T follicular helper cell (primary cell): ENCODE measurements around the gene STYXL1.

ENCODE experiments used
- DNase-seq: peaks from one replicate; pipeline ENCODE4 v3.0.0-alpha.2; 2020; ENCODE audit warnings: low read depth

The STYXL1 gene

DNA sequence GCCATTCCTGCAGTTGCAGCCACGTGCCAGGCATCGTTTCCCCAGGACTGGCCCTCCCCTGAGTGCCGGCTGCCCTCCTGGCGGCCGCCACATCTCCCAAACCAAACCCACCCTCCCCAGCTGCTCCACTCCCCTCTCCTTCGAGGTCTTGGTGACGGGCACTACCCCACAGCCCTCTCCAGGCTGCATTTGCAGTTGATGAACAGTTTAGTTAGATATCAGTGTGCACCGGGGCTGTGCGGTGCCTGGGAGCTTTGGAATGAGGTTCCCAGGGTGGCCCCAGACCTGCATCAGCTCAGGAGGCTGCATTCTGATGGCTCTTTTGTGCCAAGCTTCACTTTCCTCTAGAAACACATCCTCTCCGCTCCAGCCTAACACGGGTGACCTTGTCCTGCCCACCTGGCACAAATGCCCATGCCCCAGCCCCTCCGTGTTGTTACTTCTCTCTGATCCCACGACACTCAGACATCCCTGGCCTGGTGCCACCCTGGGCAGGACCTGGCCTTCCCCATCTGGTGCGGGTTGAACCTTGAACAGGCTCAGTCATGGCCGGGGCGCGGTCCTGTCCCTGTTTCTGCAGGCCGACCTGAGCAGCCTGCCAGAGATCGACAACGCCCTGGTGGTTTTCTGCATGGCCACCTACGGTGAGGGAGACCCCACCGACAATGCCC is 67.9 kb downstream of the STYXL1 start:
- no peak for DNase-seq

DNA sequence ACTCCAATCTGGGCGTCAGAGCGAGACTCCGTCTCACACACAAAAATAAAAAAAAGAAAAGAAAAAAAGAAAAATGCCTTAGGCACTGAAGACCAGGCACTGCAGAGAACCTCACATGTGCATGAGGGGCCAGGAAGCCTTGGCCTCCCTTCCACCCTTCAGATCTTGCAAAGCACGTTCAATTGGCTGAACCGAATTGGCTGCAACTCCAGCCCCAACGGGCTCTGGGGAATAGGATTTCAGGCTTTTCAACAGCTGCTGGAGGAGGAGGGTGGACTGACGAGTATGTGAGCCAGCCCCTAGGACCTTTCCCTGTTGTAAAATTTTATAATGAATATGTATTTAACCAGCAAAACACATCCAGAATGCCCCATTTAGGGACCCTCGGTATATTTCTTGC is 70.1 kb downstream of the STYXL1 start:
- DNase-seq = no peak

DNA sequence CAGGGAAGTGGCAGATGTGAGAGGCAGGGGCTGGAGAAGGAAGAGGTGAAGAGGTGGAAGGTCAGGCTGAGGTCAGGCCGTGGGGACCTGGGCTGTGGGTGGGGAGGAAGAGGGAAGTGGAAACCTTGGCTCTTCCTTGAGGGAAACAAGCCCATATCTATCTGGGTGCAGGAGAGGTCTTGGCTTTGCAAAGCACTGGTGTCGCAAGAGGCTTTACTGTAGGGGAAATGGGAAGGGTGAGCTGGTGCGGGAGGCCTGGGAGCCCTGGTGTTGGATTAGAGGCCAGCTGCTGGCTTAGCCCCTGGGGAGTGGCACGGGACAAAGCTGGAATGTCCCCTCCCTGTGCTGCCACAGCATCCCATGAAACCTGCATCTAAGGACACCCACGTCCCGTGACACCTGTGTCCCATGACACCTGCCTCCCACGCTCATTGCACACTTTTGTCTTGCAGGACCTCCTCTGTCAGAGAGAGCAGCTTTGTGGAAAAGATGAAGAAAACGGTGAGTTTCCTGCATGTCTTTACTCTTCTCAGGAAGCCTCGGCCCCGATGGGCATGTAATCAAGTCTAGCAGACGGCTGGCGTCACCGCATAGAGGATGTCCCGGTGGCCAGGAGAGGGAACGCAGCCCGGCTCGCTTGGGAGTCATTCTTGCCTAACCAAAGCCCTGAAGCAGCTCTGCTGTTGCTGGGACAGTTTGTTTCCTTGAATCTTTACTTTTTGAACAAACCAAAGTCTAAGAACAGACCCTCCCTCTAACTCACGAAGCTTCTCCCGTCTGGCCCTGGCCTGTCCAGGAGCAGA is 75.6 kb downstream of the STYXL1 start:
- no peak for DNase-seq

DNA sequence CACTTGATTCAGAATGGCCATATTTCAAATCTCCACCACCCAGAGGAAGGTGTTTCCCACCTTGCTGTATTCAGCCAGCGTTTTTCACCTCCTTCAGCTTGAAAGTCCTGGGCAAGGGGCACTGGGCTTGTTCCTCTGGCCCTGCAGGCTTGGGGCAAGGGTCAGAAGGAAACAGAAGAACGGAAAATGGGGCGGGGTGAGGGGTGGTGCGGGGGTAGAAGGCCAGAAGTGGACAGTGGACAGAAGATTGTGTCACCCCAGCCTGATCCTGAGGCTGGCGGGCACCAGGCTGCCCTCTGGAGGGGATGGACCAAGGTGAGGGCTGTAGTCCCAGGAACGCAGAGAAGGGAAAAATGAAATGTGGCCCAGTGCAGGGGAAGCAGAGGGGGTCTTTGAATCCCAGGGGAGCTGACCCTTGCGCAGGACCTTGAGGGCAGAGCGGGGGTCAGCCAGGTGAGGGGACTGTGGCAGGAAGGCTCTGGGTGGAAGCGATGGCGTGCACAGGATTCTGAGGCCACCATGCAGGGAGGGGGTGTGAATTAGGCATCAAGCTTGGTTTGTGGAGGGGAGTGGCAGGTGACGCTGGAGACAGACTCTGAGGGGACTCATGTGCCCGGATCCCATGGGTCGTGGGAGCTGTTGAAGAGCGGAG is 76.4 kb downstream of the STYXL1 start:
- DNase-seq = no peak

DNA sequence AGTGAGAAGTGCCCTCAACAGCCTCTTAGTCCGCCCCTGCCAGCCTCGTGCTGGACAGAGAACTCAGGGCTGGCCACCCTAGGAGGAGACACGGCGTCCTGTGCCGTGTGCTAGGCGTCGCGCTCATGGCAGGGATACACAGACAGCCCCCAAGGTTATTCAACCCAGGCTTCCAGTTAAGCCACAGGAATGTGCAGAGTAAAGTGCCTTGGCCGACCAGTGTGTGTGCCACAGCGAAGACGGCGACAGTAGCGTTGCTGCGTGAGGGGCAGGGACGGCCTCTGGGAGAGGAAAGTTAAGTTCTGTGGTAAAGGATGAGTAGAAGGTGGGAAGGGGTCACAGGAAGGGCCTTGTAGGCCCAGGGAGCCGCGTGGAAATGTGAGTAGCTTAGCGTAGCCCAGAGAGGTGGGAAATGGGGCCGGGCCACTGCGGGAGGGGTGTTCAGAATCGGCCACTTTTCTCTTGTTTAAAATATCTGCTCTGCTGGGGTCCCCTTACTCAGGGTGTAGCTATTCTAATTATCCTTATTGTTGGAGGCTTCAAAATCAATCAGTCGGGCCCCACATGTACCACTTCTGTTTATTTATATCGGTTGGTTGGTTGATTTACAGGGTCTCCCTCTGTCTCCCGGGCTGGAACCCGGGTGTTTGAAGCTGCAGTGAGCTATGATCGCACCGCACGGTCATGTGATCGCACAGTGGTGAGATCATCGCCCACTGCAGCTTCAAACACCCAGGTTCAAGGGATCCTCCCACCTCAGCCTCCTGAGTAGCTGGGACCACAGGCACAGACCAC is 77.9 kb downstream of the STYXL1 start:
- no peak for DNase-seq

DNA sequence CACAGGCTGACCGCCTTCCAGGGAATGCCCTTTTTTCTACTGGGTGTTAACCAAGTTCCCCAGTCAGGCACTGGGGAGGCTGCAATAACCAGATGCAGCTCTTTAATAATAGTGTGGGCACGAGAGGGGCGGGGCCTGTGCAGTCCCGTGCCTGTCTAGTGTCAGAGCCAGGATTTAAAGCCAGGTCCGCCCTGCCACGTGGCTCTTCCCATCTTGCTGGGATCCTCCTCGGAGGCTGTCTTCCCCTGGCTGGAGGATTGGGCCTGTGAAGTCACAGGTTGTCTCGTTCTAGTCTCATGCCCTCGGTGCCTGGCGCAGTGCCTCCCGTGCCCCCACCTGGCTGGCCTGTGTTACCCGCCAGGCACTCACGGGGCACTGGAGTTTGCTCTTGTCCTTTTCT is 78.6 kb downstream of the STYXL1 start:
- no peak for DNase-seq

DNA sequence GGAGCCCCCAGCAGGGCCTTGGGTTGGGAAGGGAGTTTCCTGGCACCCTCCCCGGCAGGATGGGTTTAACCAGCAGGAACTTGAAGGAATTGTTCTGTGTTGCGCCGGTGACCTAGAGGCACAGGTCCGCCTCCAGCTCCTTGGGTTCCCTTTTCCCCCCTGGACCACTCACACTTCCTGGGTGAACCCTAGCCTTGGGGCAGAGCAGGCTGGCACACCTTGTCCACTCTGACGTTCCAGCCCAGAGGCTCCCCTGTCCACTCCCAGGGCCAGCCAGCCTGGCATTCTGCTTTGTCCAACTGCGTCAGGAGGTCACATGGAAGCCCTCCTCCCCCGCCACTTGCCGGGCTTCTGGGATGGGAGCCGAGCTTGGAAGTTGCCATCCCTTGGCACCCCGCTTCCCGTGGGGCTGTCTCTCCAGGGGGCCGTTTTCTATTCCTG is 79.2 kb downstream of the STYXL1 start:
- no peak for DNase-seq

DNA sequence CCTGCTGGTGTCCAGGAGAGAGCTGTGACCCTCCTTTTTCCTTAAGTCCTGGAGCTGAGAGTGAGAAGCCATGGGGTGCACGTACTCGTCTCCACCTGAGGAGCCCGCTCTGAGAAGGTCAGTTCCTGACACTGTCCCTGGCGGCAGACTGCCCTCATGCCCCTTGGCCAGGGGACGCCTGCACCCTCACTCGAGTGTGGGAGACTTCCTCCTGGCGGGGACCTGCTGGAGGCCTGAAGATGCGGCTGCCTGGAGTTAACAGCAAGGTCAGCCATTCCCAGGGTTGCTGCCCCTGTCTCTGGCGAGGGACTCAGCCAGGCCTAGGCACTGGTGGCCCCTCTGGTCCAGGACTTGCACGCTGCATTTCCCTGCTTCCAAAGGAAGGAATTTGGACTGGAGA is 79.8 kb downstream of the STYXL1 start:
- no peak for DNase-seq

DNA sequence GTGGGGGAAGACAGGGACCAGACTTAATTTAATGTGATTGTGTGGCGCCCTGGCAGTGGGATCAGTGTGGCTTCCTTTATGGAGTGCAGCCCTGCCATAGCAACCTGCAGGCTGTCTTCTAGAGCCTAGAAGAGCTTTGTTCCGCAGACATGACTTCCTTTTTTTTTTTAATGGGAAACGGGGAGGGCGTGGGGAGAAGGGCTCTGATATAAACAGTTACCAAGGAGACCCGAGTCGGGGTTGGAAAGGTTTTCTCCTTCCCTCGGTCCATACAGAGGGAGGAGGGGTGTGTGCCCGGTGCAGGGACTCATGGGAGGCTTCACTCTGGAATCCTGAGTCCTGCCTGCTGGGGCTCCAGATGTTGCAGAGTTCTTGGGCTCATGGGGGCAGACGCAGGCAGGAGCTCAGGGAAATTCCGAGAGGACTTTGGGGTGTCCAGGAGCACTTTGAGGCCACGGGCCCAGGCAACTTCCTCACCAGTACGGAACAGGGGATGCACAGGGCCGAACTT is 80.3 kb downstream of the STYXL1 start:
- no peak for DNase-seq

DNA sequence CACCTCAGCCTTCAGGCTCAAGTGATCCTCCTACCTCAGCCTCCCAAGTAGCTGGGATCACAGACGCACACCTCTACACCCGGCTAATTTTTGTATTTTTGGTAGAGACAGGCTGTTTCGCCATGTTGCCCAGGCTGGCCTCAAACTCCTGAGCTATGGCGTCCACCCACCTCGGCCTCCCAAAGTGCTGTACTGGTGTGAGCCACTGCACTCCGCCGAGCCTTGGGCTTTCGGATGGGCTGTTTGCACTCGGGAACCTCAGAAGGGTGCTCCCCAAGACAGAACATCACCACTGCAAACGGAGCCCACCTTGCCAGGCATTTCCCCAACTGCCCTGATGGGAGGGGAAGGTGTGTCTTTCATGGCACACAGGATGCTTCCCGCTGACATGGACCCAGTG is 80.7 kb downstream of the STYXL1 start:
- DNase-seq = no peak

DNA sequence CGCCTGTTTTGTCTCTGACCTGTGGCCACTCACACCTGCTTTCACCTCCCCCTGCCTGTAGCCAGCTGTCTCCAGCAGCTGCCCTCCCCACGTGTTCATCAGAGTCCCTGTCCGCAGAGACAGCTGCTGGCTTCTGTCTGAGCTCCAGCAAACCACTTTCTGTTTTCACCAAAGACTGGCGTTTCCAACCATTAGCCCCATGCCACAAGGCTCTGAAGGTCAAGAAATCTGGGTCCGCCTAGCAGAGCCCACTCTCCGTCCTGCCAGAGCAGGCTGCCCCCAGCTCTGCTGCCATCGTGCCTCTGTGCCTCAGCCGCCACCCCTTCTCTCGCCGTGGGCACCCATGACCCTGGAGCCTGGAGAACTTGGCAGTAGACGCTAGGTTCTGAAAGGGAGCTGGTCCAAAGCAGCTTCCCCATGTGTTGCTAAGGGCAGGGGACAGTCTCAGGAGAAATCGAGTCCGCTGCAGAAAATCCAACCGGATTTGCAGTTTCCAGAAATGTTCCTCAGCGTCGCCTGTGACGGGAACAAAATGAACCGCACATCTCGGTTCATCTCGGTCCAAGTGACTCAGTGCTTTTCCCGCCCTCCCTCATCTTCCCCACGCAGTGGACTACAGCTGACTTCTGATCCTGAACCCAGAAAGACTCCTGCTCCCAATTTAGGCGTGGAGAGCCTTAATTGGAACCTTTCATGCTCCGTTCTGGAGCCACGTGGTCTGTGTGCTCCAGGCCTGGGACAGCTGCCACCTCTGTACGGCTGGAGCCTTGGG is 81.4 kb downstream of the STYXL1 start:
- DNase-seq = no peak

DNA sequence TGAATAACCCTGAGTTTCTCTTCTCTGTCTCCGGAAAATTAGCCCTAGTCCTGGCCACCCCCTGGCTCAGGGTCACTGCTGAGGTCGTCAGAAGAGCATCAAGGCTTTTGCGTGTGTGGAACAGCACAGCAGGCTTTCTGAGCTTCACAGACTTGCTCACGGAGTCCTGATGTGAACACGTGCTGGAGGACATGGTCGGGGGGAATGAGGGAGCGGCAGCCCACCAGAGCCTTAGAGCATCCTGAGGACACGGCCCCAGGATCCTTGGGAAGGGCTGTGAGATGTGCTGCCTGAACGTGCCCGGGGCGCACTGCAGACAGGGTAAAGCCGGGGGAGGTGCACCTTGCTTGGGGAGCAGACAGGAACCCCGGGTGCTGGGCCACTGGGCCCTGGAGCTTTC is 82.2 kb downstream of the STYXL1 start:
- no peak for DNase-seq

DNA sequence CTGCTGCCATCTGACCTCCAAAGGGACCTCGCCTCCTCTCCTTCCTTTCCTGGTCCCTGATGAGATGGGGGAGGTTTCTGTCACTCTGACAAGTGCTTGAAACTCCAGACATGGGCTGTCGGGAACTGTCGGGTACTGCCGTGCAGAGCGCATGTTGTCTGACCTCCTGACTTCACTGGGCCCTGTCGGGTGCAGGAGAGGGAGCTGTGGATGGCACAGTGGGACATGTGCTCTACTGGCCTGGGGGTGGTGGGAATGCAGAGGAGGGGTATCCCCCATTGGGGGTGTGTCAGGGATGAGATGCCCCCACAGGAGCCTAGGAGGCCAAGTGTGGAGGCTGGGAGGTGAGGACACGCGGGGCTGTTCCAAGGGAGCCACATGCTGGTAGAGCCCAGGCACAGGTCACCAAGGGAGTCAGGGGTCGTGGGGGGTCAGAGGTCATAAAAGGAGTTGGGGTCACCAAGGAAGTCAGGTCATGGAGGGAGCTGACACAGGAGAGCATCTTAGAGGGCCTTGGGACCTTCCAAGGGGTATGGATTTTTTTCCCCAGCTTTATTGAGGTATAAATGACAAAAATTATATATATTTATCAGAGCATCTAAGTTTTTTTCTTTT is 84.3 kb downstream of the STYXL1 start:
- no peak for DNase-seq

DNA sequence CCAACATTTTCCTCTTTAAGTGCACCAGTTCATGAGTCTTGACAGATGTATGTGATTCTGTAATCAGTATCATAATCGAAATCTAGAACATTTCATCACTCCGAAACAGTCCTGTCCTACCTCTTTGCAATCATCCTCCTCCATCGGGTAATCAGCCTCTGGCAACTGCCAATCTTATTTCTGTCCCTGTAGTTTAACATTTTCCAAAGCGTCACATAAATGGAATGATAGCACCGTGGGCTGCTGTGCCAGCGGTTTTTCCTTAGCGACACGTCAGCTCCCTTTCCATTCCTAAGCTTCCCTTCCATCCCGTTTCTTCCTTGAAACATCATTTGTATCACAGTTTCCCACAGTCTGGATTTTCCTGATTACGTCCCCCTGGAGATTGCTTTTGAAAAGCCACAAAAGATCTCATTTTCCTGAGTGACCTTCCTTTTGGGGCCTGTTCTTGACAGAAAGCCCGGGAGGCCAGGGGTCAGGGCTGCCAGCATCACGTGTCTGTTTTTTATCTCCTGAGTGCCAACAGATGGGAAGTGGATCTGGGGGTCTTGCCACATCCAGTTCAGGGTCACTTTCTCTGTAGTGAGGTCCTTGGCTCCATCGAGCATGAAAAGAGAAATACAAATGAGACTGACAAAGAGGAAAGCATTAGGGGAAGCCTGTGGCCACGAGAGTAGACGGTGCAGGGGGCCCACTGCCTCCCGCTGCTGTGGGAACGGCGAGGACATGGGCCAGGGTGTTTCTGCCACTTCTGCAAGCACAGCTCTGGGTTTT is 85.0 kb downstream of the STYXL1 start:
- no peak for DNase-seq

DNA sequence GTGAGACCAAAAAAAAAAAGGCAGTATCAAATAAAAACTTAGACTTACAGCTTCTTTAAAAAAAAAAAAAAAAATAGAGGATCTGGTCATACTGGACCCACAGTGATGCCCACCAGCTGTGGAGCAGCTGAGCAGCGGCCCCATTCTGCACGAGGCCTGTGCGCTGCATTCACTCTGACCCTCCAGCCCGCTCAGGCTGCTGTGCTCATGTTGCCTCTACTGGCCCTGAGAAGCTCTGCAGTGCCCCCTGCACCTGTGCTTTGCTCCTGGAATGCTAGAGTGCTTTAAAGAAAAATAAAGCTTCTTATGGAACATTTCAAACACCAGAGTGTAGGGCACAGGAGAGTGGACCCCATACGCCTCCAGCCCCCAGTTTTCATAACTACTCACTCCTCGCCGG is 86.6 kb downstream of the STYXL1 start:
- DNase-seq = no peak

DNA sequence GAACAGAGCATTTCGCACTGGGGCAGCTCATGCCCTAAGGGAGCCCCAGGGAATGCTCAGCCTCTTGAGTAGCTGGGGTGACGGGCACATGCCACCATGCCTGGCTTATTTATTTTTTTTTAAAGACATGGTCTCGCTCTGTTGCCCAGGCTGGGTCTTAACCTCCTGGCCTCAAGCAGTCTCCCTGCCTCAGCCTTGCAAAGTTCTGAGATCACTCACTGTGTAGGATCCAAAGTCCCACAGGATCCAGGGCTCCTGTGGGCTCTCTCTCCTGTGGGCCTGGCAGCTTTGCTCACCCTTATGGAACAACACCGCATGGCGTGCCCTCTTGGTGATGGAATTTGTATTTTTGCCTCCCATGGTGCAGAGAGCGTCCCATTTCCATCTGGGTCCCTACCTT is 87.4 kb downstream of the STYXL1 start:
- no peak for DNase-seq

DNA sequence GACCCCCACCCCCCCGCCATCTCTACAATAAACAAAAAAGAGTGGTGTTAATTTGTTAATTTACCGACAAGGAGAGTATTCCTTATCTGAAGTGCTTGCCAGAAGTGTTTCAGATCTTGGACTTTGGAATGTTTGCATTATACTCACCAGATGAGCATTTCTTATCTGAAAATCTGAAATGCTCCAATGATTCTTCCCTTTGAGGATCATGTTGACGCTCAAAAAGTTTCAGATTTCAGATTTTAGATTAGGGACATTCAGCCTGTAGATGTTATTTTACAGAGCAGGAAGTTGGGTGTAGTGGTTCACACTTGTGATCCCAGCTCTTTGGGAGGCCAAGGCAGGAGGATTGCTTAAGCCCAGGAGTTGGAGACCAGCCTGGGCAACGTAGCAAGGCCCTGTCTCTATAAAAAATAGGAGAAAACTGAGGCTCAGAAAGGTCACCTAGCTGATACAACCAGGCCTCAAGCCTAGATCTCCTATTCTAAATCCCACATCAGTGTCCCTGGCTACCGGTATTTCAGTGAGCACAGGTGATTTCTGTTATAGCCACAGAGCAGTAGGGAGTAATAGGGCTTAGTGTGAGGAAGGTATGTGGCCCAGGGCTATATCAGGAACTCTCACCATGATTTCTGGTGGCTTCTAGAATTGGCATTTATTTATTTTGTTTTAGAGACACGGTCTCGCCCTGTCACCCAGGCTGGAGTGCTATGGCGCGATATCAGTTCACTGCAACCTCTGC is 88.8 kb downstream of the STYXL1 start:
- DNase-seq = no peak

DNA sequence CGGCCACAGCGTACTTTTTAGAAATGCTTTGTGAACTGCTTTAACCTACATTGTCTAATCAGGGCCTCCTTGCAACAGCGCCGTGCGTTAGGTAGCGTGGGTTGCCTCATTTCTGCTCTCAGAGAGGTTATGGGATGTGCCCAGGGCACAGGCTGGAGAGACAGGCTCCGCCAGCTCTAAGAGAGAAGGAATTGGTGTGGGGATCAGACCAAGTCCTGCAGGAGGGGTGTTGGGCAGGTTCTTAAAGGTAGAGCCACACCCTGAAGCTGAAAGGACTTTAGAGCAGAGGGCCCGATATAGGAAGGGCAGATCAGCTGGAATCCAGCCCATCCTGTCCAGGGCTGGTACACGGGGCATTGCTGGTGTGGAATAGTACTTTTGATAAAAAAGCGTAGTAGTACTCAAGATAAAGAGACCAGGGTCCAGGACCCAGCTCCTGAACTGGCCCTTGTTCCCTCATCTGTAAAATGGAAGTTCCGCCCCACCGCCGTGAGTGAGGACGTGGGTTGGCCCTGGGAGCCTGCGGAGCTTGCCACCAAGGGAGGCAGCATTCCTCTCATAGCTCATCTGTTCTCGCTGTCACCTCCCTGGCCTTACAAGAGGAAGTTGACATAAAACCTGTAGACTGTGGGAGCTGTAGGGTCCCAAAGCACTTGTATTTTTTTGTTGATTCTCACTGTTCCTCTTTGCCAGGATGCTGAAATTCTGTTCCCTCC is 90.6 kb downstream of the STYXL1 start:
- no peak for DNase-seq
